Panc1 (cell line): ENCODE data around the gene NTNG2.

ENCODE experiments used
- TCF7L2 ChIP-seq: IDR thresholded peaks from 2 replicates; pipeline ENCODE4 v1.6.1; 2011; ENCODE audit warnings: mild to moderate bottlenecking, low read depth, low read length, inconsistent platforms
- TF ChIP-seq, protein P1 (sequence below): fragments of 450-650 bp; IDR thresholded peaks from 2 replicates; pipeline ENCODE4 v1.5.1; 2017; ENCODE audit warnings: mild to moderate bottlenecking

GRCh38 chr9:132288966-132289365 lies 127.1 kb downstream of the NTNG2 start:
- TF ChIP-seq, protein P1, sequence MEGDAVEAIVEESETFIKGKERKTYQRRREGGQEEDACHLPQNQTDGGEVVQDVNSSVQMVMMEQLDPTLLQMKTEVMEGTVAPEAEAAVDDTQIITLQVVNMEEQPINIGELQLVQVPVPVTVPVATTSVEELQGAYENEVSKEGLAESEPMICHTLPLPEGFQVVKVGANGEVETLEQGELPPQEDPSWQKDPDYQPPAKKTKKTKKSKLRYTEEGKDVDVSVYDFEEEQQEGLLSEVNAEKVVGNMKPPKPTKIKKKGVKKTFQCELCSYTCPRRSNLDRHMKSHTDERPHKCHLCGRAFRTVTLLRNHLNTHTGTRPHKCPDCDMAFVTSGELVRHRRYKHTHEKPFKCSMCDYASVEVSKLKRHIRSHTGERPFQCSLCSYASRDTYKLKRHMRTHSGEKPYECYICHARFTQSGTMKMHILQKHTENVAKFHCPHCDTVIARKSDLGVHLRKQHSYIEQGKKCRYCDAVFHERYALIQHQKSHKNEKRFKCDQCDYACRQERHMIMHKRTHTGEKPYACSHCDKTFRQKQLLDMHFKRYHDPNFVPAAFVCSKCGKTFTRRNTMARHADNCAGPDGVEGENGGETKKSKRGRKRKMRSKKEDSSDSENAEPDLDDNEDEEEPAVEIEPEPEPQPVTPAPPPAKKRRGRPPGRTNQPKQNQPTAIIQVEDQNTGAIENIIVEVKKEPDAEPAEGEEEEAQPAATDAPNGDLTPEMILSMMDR: no peak
- no peak for TF ChIP-seq TCF7L2
